ENCODE data around the gene GNAQ.
A peak's percentile ranks its signal among the peaks of the same experiment; 100 is the strongest.
"Not testable (repeated sequence)": the region's sequence is repeated elsewhere in the genome, so short reads cannot be mapped to it uniquely, and the experiment has no call there.

Gene GNAQ

DNA sequence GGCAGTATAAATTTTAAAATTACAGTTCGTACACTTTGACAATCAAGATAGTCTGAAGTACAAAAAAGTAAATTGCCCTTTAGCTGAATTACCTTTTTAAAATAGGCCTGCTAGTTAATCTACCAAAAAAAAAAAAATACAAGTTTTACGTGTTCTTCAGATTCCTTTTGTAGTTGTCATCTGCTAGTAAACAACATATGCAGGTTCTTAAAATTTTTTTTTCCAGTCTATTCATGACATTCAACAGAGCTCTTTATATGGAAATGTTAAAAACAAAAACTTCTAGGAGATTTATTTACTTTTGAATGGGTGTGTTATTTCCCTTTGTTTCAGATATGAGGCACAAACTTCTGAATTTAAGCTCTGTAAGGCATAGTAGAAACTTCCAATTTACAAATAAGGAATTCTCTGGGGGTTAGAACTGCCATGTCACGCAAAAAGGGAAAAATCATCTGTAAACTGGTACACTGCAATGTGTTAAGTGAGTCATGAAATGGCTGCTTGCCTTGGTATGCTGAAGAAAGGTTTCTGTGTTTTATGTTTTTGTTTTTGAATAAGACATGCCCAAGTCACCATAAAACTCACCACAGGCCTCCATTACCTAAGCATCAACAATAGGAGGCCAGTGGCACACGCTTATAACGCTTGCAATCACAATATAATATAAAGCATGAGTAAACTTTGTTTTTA lies 313.9 kb downstream of the GNAQ start:
- DNase-seq: not testable (repeated sequence)

DNA sequence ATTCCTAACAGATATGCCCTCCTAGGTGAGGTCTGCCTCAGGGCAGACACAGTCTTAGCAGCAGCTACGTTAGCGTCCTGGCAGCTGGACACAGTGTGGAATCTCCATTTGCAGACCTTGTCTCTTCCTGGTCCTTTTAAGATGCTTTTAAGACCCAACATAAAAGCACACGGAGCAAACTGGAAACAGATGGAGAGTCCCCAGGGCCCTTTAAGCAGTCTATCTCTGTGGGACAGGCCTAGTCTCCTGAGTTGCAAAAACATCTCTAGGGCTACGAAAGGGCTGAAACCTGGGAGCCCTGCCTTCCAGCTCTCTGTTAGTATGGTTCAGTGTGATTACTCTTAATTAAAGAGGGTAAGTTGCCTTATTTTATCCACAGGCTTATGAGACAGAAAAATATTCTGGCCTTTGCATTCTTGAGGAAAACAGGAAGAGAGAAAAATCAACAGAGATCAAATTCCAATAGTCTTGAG lies 317.5 kb downstream of the GNAQ start:
- no peak for DNase-seq

DNA sequence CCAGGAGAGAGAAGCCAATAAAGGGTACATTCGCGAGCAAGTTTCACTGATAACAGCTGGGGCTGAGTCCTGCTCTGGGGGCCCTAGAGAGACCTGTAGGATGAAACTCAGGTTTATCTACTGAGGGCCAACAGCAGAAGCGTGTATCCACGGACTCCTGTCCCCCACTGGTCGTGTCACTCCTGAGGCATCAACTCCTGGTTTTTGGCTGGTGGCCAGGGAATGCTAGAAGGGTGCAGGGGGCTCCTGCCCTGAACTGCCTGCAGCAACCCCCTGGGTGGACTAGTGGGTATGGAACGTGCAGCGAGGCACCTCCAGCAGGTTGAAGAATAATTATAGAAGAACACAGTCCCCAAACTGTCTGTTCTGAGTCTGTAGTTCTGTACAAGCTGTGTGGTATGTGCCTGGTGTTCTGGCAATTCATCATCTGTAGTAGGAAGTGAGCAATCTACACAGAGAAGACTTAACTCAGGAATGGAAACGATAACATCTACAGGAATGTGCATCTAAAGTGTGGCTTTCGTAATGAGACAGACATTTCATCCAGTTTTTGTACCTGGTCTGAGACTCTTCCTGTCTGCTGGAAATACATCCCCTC lies 319.0 kb downstream of the GNAQ start:
- DNase-seq: no peak

DNA sequence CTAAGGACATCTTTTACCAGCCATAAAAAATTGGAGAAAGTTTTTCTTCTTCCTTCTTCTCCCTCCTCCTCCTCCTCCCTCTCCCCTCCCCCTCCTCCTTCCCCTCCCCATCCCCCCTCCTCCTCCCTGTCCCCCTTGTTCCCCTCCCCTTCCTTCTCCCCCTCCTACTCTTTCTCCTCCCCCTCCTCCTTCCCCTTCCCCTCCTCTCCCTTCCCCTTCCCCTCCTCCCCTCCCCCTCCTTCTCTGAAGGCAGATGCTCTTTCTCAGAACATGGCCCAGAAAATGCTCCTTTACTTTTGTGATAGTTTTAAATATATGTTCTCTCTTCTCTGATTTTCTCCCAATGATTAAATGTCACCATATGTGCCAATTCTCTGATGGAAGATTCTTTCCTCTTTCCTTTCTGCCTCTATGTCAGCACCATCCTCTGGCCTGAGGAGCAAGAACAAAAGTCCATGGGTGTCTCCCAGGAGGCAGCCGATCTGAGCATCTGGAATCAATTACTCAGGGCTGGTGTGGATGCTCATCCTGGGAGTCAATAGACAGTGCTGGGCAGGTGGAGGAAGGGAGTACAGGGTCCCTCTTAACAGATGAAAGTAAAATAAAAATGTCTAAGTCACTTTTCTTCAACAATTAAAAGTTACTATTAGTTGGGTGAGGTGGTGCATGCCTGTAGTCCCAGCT lies 320.5 kb downstream of the GNAQ start:
- no peak for DNase-seq

DNA sequence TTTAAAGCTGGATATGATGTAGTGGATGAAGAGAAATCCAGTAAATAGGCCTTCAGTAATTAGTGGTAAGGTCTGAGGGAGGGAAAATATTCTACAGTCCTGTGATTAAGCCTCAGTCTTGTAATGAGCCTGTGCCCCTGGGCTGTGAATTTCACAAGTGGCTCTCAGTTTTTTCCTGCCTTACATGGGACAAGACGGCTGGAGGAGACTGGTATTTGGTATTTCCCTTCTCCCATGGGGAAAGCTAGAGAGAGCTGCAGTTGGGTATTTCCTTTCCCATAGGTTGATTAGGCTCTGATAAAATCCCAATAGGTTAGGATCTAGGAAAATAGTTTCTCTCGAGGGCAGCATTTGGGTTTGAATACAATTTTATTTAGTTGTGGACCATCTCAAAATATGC lies 321.3 kb downstream of the GNAQ start:
- DNase-seq: no peak

DNA sequence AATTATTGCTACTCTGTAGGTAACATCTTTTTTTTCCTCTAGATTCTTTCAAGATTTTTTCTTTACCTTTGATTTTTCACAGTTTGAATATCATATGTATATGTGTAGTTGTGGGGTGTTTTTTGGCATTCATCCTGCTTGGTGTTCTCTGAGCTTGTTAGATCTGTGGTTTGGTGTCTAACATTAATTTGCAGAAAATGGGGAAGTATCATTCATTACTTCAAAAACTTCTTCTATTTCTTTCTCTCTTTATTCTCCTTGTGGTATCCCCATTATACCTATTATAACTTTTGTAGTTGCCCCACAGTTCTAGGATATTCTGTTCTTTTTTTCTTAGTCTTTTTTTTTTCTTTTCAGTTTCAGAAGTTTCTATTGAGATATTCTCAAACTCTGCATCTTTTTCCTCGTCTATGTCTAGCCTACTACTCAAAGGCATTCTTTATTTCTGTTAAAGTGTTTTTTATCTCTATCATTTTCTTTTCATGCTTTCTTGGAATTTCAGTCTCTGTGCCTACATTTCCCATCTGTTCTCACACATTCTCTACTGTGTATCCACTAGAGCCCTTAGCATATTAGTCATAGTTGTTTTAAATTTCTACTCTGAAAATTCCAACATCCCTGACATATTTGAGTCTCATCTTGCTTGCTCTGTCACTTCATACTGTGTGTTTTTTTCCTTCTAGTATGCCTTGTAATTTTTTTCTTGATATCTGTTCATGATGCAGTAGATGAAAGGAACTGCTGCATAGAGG lies 323.4 kb downstream of the GNAQ start:
- DNase-seq: no peak

DNA sequence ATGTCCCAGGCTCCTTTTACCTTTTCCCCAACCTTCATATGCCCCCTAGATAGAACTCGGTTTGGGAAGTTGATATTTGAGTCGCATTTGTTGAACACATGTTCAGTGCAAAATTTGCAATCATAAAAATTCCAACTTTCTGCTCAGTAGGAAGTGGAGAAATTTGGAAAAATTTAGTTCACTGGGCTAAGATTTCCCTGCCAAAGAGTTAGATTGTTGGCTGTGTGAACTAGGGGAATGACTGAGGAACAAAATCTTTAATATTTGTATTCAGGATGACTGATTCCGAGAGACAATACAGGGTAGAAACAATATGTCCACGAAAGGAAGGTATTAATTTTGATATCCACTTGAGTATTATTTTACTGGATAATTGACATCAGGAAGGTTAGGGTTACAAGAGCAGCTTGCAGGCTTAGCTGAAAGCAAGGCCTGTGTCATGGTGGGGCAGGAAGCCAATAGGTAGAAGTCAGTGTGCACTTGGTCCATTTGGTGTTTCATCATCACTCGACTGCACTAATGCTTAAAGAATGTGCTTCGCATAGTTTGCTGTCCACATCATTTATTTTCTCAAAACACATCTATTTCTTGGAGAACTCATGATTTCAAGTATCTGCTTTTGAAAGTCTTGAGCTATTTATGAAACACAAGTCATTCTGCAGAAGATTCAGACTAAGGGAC lies 324.1 kb downstream of the GNAQ start:
- DNase-seq: no peak

DNA sequence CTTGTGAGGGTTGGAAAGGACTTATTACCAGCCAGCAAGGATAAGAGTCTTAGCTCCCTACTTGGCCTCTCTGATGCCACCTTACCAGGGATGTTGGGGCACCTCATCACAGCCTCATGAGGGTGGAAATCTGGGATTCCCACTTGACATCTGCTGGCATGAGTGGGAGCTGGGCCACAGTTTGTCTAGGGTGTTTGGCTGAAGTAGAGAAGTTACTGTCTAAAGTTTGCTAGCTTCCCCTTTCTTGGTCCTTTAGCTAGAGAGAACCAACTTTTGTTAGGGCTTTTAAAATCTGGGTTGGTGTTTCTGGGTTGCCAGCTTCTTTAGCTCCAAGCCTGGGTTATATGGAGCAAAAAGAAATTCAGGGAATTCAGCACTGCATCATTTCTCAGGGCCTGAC lies 326.0 kb downstream of the GNAQ start:
- no peak for DNase-seq

DNA sequence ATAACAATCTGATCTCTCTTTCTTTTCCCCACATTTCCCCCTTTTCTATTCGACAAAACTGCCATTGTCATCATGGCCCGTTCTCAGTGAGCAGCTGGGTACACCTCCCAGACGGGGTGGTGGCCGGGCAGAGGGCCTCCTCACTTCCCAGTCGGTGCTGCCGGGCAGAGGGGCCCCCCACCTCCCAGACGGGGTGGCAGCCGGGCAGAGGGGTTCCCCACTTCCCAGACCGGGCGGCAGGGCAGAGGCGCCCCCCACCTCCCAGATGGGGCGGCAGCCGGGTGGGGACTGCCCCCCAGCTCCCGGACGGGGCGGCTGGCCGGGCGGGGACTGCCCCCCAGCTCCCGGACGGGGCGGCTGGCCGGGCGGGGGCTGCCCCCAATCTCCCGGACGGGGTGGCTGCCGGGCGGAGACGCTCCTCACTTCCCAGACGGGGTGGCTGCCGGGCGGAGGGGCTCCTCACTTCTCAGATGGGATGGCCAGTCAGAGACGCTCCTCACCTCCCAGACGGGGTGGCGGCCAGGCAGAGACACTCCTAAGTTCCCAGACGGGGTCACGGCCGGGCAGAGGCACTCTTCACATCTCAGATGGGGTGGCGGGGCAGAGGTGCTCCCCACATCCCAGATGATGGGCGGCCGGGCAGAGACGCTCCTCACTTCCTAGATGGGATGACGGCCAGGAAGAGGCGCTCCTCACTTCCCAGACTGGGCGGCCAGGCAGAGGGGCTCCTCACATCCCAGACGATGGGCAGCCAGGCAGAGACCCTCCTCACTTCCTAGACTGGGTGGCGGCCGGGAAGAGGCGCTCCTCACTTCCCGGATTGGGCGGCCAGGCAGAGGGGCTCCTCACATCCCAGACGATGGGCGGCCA lies 328.9 kb downstream of the GNAQ start:
- DNase-seq: not testable (repeated sequence)

DNA sequence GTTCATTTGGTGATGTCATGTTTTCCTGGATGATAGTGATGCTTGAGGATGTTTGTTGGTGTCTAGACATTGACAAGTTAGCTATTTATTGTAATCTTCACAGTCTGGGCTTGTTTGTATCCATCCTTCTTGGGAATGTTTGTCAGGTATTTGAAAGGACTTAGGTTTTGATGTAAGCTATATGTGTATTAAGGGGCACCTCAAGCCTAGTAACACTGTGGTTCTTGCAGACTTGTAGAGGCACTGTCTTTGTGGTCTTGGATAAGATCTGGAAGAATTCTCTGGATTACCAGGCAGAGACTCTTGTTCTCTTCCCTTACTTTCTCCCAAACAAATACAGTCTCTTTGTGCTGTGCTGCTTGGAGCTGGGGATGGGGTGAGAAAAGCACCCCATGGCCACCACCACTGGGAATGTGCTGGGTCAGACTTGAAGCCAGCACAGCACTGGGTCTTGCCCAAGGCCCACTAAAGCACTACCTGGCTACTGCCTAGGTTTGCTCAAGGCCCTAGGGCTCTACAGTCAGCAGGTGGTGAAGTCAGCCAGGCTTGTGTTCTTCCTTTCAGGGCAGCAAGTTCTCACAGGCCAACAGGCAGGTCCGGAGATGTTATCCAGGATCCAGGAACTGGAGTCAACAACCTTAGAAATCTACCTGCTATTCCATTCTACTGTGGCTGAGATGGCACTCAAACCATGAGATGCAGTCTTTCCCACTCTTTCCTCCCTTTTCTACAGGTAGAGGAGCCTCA lies 334.2 kb downstream of the GNAQ start:
- no peak for DNase-seq

DNA sequence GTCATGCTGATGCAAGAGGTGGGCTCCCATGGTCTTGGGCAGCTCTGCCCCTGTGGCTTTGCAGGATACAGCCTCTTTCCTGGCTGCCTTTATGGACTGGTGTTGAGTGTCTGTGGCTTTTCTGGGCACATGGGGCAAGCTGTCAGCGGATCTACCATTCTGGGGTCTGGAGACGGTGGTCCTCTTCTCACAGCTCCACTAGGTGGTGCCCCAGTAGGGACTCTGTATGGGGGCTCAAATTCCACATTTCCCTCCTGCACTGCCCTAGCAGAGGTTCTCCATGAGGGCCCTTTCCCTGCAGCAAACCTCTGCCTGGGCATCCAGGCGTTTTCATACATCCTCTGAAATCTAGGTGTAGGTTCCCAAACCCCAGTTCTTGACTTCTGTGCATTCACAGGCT lies 340.9 kb downstream of the GNAQ start:
- DNase-seq: not testable (repeated sequence)

DNA sequence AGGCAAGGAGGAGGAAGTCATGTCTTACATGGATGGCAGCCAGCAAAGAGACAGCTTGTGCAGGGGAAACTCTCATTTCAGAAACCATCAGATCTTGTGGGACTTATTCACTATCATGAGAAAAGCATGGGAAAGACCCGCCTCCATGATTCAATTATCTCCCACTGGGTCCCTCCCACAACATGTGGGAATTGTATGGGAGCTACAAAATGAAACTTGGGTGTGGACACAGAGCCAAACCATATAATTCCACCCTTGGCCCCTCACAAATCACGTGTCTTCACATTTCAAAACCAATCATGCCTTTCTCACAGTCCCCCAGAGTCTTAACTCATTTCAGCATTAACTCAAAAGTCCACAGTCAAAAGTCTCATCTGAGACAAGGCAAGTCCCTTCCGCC lies 341.5 kb downstream of the GNAQ start:
- DNase-seq: not testable (repeated sequence)

DNA sequence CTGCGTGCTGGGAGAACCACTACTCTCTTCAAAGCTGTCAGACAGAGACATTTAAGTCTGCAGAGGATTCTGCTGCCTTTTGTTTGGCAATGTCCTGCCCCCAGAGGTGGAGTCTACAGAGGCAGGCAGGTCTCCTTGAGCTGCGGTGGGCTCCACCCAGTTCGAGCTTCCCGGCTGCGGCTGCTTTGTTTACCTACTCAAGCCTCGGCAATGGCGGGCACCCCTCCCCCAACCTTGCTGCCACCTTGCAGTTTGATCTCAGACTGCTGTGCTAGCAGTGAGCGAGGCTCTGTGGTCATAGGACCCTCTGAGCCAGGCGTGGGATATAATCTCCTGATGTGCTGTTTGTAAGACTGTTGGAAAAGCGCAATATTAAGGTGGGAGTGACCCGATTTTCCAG lies 343.9 kb downstream of the GNAQ start:
- DNase-seq: not testable (repeated sequence)

DNA sequence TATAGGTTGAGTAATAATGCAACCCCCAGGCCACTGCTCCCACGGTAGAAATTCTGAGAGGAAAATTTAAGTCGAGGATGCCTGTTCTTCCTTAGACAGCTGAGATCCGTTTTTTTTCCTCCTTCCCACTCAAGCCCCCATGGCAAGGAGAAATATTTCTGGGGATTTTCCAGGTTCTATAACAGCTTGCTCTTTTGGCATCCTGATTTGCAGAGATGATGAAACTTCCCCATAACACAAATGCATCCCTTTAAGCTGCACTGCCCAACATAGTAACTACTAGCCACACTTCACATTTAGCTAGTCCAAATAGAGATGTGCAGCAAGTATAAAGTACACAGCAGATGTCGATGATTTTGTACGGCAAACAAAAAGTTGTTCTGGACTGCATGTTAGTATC lies 351.0 kb downstream of the GNAQ start:
- no peak for DNase-seq

DNA sequence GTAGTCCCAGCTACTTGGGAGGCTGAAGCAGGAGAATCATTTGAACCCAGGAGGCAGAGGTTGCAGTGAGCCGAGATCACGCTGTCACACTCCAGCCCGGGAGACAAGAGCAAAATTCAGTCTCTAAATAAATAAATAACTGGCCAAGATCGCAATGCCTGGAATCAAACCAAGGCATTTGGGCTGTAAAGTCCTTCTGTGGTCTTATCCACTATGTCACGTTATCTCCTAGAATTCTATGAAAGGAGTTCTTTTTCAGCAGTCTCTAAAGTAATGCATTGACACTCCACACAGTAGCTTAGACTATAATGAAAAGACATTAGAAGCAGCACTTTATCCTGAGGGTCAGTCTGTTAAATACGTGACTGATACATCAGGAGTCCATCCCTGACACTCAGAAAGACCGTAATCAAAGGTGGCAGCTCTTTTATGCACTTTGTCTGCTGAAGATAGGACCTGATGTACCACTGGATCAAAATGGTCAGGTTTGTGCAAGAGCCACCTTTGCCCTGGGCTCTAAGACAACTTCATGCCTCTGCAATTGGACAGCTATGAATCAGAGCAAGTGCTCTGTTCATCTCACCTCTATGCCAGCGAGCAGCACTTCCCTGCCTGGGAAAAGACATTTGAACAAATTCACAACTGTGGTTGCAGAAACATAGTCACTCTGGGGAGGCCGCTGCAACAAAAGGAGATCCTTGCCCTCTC lies 351.8 kb downstream of the GNAQ start:
- no peak for DNase-seq

DNA sequence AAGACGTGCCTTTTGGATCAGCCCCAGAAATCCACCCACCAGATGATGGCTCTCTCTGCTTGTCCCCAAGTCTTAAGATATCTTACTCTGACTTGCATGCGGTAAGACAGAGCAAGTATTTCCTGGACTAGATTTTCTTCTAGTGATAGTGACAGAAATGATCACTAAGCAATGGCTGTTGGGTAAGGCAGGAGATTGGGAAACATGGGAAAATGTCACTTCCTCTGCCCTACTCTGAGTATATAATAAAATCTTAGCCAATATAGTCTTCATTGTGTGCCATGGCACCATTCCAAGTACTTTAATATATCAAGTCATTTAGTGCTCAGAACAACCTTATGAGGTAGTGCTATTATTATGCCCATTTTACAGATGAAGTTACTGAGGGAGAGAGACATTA lies 352.5 kb downstream of the GNAQ start:
- DNase-seq: peak; percentile 3

DNA sequence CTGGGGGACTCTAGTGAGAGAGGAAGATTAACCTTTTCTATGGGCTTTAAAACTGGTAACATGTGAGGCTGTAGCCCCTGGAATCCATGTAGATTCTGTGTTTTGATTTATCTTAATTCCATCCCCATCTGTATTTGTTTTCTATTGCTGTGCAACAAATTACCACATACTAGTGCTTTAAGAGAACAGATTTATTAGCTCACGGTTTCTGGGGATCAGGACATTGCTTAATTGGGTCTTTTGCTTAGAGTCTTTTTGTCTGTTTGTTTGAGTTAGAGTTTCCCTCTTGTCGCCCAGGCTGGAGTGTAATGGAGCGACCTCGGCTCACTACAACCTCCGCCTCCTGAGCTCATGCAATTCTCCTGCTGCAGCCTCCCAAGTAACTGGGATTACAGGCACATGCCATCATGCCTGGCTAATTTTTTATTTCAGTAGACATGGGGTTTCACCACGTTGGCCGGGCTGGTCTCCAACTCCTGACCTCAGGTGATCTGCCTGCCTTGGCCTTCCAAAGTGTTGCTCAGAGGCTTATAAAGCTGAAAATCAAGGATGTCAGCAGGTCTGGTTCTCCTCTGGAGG lies 353.6 kb downstream of the GNAQ start:
- DNase-seq: no peak

DNA sequence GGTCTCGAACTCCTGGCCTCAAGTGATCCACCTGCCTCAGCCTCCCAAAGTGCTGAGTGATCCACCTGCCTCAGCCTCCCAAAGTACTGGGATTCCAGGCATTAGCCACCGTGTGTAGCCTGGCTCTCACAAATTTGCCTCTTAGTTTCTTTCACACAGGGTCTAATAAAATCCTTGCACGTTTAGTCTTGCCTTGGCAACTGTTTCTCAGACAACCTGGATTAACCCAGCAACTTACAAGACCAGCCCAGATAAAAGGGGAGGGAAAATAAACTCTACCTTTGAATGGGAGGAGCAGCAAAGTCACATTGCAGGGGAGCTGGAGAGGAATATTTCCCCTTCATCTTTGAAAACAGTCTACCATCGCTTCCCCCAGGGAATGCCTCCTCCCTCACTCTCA lies 354.2 kb downstream of the GNAQ start:
- DNase-seq: no peak

DNA sequence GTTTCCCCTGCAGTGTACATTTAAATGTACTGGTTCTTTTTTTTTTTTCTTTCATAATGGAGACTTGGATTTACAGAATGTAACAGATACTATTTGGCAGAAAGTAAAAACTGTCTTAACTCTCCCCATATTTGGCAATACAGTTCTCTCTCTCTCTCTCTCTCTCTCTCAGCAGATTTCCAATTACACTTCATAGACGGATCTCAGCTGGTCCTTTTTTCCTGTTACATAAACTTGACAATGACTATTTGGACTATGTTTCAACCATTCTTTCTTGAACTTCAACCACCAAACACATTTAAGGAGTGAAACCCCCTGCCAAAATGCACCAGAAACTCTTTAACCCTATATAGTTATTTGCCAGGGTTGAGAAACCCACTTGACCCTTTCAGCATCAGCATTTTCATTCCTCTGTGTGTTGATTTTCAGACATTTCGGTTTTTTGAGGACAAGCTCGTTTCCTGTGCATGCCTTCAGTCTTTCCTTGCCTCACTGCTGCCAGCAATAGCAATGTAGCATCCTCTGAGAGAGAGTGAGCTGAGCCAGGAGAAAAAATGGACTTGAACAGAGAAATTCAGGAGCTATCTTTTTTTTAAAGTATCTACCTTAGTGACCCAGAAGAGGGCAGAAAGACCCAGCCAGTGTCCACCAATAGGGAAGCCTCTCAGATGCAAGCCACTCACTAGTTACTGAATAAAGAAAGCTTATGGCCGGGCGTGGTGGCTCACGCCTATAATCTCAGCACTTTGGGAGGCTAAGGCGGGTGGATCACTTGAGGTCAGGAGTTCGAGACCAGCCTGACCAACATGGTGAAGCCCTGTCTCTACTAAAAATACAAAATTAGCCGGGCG lies 357.4 kb downstream of the GNAQ start:
- DNase-seq: peak; percentile 15

Data from hematopoietic multipotent progenitor cell treated with erythropoietin and hydrocortisone succinate and interleukin-3 and kit ligand, for 8 days (in vitro differentiated cells).